ENCODE measurements around the gene SLC11A1. TPM values are rescaled to one million over a fixed set of nuclear protein-coding genes. Genes with fewer than 3 reads are reported as not detected.

Gene SLC11A1, protein sequence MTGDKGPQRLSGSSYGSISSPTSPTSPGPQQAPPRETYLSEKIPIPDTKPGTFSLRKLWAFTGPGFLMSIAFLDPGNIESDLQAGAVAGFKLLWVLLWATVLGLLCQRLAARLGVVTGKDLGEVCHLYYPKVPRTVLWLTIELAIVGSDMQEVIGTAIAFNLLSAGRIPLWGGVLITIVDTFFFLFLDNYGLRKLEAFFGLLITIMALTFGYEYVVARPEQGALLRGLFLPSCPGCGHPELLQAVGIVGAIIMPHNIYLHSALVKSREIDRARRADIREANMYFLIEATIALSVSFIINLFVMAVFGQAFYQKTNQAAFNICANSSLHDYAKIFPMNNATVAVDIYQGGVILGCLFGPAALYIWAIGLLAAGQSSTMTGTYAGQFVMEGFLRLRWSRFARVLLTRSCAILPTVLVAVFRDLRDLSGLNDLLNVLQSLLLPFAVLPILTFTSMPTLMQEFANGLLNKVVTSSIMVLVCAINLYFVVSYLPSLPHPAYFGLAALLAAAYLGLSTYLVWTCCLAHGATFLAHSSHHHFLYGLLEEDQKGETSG
- total RNA-seq = 1 to 10 TPM; 2.2 to 4.6 (median 3.5) TPM

- peak; percentile 67 to 91 for DNase-seq (ENCODE audit: low spot score in 2 of 2)
Observed at GRCh38 chr2:218381916-218382366, at the start of gene SLC11A1. SLC11A1 (plus strand) TSS chr2:218382273; CDS start chr2:218382369, 96 bp downstream.

DNA sequence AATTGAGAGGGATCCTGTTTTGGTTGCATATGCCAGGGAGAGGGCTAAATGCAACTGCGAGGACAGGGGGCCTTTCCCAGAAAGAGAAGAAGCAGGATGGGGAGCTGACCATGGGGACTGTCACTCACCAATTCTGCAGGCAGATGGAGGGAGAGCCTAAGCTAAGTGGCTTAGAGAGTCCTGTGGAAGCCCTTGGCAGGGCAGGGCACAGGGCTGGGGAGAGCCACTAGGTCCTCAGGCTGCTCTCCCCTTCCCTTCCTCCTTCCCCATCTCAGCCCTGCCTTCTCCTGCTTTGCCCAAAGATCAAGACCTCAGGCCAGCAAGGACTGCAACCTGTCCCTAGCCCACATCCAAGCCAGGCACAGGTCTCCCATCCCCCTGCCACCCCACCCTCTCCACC, 49.8 kb upstream of the SLC11A1 start:
- TF ChIP-seq CTCF (IDR thresholded peaks at IDR 0.05) (no peak), POLR2A (IDR thresholded peaks at IDR 0.05) (no peak)
- DNase-seq (ENCODE audit: low spot score in 2 of 2) = no peak
- no peak overlapping the region for H3K4me3 ChIP-seq (ENCODE audit: low read depth, poor library complexity, severe bottlenecking)
- WGBS, 2 donors = 86 to 100% methylated on average over 1 of the region's 1 CpG
- intact Hi-C loops (cut with DNase I; ENCODE audit: low total_unique reads) = no loop called here

More at GRCh38 chr2:218381916-218382366, at the start of gene SLC11A1:
- WGBS, 2 donors = 43 to 54% methylated on average over 13 of the region's 13 CpGs
- intact Hi-C loops (cut with DNase I; ENCODE audit: low total_unique reads) = no loop called here
- no peak for TF ChIP-seq CTCF (IDR thresholded peaks at IDR 0.05)
- no peak for TF ChIP-seq POLR2A (IDR thresholded peaks at IDR 0.05)
- H3K4me3 ChIP-seq (ENCODE audit: low read depth, poor library complexity, severe bottlenecking) = no peak within 1 kb of the TSS

GRCh38 chr2:218332920-218333645, 49.0 kb upstream of the SLC11A1 start:
- WGBS, 2 donors = 77 to 86% methylated on average over 16 of the region's 16 CpGs
- no peak for TF ChIP-seq POLR2A (IDR thresholded peaks at IDR 0.05)
- TF ChIP-seq CTCF (IDR thresholded peaks at IDR 0.05) = no peak
- DNase-seq (ENCODE audit: low spot score in 2 of 2) = no peak
- H3K4me3 ChIP-seq (ENCODE audit: low read depth, poor library complexity, severe bottlenecking) = no peak overlapping the region
- intact Hi-C loops (cut with DNase I; ENCODE audit: low total_unique reads) = no loop called here

GRCh38 chr2:218334531-218334930, 47.5 kb upstream of the SLC11A1 start:
- intact Hi-C loops (cut with DNase I; ENCODE audit: low total_unique reads) = no loop called here
- 100% methylated on average over 3 of the region's 3 CpGs for WGBS, 2 donors

DNA sequence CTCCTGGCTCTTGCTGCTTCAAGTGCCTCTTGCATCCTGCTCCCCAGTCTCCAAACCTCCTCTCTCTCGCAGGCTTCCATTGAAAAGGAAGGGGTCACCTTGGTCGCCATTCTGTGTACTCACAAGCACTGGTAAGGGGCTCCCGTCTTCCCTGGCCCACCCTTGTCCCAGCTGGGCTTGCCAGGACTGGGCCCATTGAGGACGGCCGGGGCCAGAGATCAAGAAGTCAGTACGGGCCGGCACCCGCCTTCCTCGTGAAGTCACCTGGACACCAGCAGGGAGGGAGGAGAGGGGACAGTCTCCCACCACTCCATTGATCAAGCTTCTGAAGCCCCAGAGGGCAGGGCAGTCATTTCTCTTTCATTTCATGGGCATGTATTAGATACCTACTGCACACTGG, 41.4 kb upstream of the SLC11A1 start:
- 96 to 97% methylated on average over 9 of the region's 9 CpGs for WGBS, 2 donors
- DNase-seq (ENCODE audit: low spot score in 2 of 2) = no peak
- TF ChIP-seq POLR2A (IDR thresholded peaks at IDR 0.05) = no peak
- no peak for TF ChIP-seq CTCF (IDR thresholded peaks at IDR 0.05)
- intact Hi-C loops (cut with DNase I; ENCODE audit: low total_unique reads) = no loop called here
- H3K4me3 ChIP-seq (ENCODE audit: low read depth, poor library complexity, severe bottlenecking) = no peak overlapping the region

More at GRCh38 chr2:218334531-218334930, 47.5 kb upstream of the SLC11A1 start:
- H3K4me3 ChIP-seq (ENCODE audit: low read depth, poor library complexity, severe bottlenecking) = no peak overlapping the region
- no peak for DNase-seq (ENCODE audit: low spot score in 2 of 2)
- no peak for TF ChIP-seq CTCF (IDR thresholded peaks at IDR 0.05)
- TF ChIP-seq POLR2A (IDR thresholded peaks at IDR 0.05) = no peak

Measured in lower leg skin (tissue), 4 donors.